AG04450 (cell line): ENCODE measurements around the gene RRM2. TPM values are rescaled to one million over a fixed set of nuclear protein-coding genes. Genes with fewer than 3 reads are reported as not detected.

ENCODE experiments used
- CTCF ChIA-PET: fragments of 300-600, 350-600 bp; formaldehyde crosslinking; extraction: SDS; loops from one replicate; lab custom pipeline; 2022; ENCODE audit warnings: antibody characterized with exemption, inconsistent platforms; lab: Charles Lee
- POLR2A ChIA-PET: fragments of 350-600 bp; formaldehyde crosslinking; extraction: SDS; loops from one replicate; lab custom pipeline; 2021; ENCODE audit warnings: antibody characterized with exemption, inconsistent platforms; lab: Yijun Ruan, JAX
- DNase-seq: peaks from one replicate; pipeline ENCODE4 v3.0.0-alpha.2; 2011; ENCODE audit warnings: low read depth, low spot score
- H3K27ac ChIP-seq: one replicate; pipeline ENCODE4 v1.5.1; 2012; ENCODE audit warnings: low read depth, low read length, control low read depth
- H3K27me3 ChIP-seq: one replicate; pipeline ENCODE4 v1.6.0; 2012; ENCODE audit warnings: low read length; ENCODE audit not compliant: control insufficient read depth, insufficient read depth
- H3K4me3 ChIP-seq: 2 replicates; pipeline ENCODE4 v1.5.1; 2011; ENCODE audit warnings: mild to moderate bottlenecking, low read depth, low read length, control low read depth
- H3K9me3 ChIP-seq: 2 replicates; pipeline ENCODE4 v1.5.1; 2012; ENCODE audit warnings: low read length; ENCODE audit not compliant: control insufficient read depth, insufficient read depth
- polyA plus RNA-seq: library from polyadenylated mRNA; depleted of rRNA; stranded (reverse); fragments of >200 nt; gene quantifications from 2 replicates; pipeline ENCODE4 v1.2.3, GENCODE V29; 2011
- TF ChIP-seq, protein P1 (sequence below): IDR thresholded peaks from 2 replicates; pipeline ENCODE4 v1.5.1; 2011; ENCODE audit warnings: low read depth, low read length, control low read depth, inconsistent platforms

The RRM2 gene
- polyA plus RNA-seq, 1 experiment = 21.7 TPM

DNA sequence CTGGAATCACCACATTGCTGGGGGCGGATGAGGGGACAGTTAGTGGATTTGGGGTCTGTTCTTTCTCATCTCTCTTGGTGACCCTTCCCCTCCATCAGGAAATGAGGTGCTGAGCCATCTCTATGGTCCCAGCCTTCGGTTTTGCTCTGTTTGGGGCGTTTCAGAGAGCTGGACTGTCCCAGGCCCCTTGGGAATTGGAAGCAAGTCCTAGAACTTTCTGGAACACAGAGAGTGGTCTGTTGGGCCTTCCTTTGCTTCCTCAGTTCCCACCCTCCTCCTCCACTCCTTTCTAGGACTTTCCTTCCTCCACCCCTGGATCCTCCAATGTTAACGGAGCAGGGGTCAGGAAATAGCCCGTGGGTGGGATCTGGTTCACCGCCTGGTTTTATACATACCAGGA lies 17.0 kb downstream of the RRM2 start:
- ChIA-PET CTCF (interaction anchor here (1.2 to 2.0 kb wide), 4 partner anchors 15 to 295 kb away, joined by 4 to 11 read pairs (median 9); no protein-coding TSS in a partner anchor), POLR2A (no interaction called here)
- no peaks in the 10 kb centered on the region for H3K9me3 ChIP-seq
- peak overlapping the region; percentile 2 for H3K27ac ChIP-seq
- H3K4me3 ChIP-seq = no peak overlapping the region
- no peak for DNase-seq
- TF ChIP-seq, protein P1, sequence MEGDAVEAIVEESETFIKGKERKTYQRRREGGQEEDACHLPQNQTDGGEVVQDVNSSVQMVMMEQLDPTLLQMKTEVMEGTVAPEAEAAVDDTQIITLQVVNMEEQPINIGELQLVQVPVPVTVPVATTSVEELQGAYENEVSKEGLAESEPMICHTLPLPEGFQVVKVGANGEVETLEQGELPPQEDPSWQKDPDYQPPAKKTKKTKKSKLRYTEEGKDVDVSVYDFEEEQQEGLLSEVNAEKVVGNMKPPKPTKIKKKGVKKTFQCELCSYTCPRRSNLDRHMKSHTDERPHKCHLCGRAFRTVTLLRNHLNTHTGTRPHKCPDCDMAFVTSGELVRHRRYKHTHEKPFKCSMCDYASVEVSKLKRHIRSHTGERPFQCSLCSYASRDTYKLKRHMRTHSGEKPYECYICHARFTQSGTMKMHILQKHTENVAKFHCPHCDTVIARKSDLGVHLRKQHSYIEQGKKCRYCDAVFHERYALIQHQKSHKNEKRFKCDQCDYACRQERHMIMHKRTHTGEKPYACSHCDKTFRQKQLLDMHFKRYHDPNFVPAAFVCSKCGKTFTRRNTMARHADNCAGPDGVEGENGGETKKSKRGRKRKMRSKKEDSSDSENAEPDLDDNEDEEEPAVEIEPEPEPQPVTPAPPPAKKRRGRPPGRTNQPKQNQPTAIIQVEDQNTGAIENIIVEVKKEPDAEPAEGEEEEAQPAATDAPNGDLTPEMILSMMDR = no peak
- no peaks in the 10 kb centered on the region for H3K27me3 ChIP-seq

DNA sequence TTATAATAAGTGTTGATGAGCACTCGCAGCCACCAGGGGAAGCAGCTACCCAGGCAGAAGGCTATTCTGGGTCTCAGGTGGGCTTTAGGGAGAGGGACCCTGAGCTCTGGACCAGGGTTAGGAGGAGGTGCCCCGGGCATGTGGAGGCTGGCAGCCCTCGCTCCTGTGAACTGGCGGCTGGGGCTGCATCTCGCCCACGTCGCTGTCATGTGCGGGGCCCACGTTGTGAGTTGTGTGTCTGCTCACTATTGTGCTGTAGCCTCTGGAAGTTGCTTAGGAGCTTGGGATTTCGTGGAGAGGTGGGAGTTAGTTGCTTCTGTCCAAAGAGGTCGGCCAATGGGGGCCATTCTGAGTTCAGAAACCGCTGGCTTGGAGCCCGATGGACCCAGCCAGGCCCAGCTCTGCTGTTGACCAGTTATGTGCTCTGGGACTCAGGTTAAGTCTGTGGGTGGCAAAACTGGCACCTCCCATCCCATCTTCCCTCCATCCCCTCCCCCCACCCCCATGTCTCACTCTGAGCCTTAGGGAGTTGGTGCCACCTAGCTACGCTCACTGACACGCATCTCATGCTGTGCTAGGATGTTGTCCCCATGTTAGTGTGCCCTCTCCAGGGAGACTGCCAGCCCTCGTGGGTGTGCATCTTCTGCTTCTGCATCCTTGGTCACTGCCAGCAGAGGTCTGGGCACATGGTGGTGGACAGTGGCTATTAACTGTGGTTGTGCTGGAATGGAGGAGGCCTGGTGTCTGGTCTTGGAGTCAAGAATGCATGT lies 18.5 kb downstream of the RRM2 start:
- no peaks in the 10 kb centered on the region for H3K27me3 ChIP-seq
- ChIA-PET CTCF (interaction anchor here (1.2 to 2.0 kb wide), 5 partner anchors 10 to 268 kb away, joined by 3 to 11 read pairs (median 9); no protein-coding TSS in a partner anchor), POLR2A (interaction anchor here (0.6 kb wide), 1 partner anchor 21 kb away, joined by 3 read pairs; no protein-coding TSS in a partner anchor)
- no peak overlapping the region for H3K27ac ChIP-seq
- no peak for DNase-seq
- no peak overlapping the region for H3K4me3 ChIP-seq
- no peaks in the 10 kb centered on the region for H3K9me3 ChIP-seq
- TF ChIP-seq, protein P1 = 0 out of 2 replicates have a peak, but pooled peaks have one; percentile 18

DNA sequence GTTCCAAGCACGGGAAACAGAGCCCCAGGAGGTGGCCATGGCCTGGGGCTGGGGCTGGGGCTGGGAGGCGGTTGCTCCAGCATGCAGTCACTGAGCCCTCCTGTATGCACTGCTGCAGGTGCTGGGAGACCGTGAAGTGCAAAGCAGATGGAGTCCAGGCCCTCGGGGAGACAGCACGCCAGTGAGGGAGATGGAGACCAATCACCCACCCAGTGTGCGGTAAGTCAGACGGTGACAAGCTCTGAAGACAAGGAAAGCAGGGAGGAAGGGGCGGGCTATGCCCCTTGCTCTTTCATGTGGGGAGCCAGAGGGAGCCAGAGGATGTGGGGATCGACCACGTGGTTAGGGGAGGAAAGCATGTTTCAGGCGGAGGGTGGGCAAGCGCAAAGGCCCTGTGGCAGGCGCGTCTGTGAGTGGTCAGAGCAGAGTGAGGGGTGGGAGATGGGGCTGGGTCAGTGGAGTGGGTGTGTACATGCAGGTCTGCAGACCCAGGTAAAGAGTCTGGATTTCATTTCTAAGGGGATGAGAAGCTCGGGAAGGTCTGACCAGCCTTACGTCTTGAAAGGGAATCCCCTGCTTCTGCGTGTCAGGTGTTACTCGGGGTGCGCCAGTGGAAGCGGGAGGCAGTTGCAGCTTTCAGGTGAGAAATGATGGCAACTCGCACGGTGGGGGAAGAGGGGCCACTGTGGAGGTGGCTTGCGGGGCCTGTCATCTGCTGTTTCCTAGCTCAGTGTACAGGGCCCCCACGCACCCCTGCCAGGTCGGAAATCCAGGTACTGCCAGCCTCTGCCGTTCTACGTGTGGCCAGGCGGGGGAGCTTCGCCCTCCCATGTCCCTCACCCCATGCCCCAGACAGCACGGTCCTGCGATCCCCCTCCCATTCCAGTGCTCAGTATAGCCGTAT lies 19.4 kb downstream of the RRM2 start:
- no peak overlapping the region for H3K27ac ChIP-seq
- H3K4me3 ChIP-seq = no peak overlapping the region
- no peaks in the 10 kb centered on the region for H3K9me3 ChIP-seq
- TF ChIP-seq, protein P1 = peak; percentile 44
- no peaks in the 10 kb centered on the region for H3K27me3 ChIP-seq
- ChIA-PET CTCF (interaction anchor here (0.5 to 2.6 kb wide), 5 partner anchors 16 to 304 kb away, joined by 3 to 14 read pairs (median 5); no protein-coding TSS in a partner anchor), POLR2A (no interaction called here)
- no peak for DNase-seq

DNA sequence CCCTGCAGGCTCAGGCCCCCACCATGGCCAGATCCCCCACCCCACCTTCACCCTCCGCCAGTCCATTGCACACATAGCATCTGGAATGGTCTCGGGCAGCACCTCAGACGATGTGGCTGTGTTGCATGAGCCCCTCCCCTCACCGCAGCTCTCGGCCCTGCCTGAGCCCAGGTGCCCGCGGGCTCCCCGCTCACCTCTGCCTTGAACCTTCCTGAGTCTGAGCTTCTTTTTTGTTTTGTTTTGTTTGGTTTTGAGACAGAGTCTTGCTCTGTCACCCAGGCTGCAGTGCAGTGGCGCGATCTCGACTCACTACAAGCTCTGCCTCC lies 20.1 kb downstream of the RRM2 start:
- Histone ChIP-seq H3K27ac (no peak overlapping the region), H3K4me3 (no peak overlapping the region), H3K9me3 (no peaks in the 10 kb centered on the region), H3K27me3 (no peaks in the 10 kb centered on the region)
- ChIA-PET CTCF (interaction anchor here (0.6 to 2.6 kb wide), 4 partner anchors 18 to 292 kb away, joined by 5 to 14 read pairs (median 5); no protein-coding TSS in a partner anchor), POLR2A (no interaction called here)
- TF ChIP-seq, protein P1 = no peak
- DNase-seq = no peak
